Measurements from ENCODE around the gene CEACAM7.

CEACAM7 gene

GRCh38 chr19:41702171-41702651, 14.1 kb upstream of the CEACAM7 start:
- peaks cover 39% of the 10 kb centered on the region for H3K27me3 ChIP-seq
- H3K9me3 ChIP-seq, result no peaks in the 10 kb centered on the region
- no peak for DNase-seq
- H3K36me3 ChIP-seq, result no peaks in the 10 kb centered on the region
- H3K4me3 ChIP-seq (ENCODE audit: low read depth, low read length), result no peak overlapping the region
- TF ChIP-seq, protein P1, sequence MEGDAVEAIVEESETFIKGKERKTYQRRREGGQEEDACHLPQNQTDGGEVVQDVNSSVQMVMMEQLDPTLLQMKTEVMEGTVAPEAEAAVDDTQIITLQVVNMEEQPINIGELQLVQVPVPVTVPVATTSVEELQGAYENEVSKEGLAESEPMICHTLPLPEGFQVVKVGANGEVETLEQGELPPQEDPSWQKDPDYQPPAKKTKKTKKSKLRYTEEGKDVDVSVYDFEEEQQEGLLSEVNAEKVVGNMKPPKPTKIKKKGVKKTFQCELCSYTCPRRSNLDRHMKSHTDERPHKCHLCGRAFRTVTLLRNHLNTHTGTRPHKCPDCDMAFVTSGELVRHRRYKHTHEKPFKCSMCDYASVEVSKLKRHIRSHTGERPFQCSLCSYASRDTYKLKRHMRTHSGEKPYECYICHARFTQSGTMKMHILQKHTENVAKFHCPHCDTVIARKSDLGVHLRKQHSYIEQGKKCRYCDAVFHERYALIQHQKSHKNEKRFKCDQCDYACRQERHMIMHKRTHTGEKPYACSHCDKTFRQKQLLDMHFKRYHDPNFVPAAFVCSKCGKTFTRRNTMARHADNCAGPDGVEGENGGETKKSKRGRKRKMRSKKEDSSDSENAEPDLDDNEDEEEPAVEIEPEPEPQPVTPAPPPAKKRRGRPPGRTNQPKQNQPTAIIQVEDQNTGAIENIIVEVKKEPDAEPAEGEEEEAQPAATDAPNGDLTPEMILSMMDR (IDR thresholded peaks at IDR 0.05; ENCODE audit: low read depth, low read length), result no peak
- no peaks in the 10 kb centered on the region for H3K4me1 ChIP-seq

- H3K27me3 ChIP-seq, result peaks cover 37% of the 10 kb centered on the region
- H3K4me3 ChIP-seq (ENCODE audit: low read depth, low read length), result no peak overlapping the region
- TF ChIP-seq, protein P1 (IDR thresholded peaks at IDR 0.05; ENCODE audit: low read depth, low read length), result peak; percentile 39
- no peak for DNase-seq
- no peaks in the 10 kb centered on the region for H3K4me1 ChIP-seq
- no peaks in the 10 kb centered on the region for H3K9me3 ChIP-seq
- H3K36me3 ChIP-seq, result no peaks in the 10 kb centered on the region
Measured at GRCh38 chr19:41701401-41702075, 13.5 kb upstream of the CEACAM7 start.

DNA sequence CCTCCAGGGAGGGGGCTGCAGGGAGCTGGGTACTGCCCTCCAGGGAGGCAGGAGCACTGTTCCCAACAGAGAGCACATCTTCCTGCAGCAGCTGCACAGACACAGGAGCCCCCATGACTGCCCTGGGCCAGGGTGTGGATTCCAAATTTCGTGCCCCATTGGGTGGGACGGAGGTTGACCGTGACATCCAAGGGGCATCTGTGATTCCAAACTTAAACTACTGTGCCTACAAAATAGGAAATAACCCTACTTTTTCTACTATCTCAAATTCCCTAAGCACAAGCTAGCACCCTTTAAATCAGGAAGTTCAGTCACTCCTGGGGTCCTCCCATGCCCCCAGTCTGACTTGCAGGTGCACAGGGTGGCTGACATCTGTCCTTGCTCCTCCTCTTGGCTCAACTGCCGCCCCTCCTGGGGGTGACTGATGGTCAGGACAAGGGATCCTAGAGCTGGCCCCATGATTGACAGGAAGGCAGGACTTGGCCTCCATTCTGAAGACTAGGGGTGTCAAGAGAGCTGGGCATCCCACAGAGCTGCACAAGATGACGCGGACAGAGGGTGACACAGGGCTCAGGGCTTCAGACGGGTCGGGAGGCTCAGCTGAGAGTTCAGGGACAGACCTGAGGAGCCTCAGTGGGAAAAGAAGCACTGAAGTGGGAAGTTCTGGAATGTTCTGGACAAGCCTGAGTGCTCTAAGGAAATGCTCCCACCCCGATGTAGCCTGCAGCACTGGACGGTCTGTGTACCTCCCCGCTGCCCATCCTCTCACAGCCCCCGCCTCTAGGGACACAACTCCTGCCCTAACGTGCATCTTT, 12.5 kb upstream of the CEACAM7 start:
- Histone ChIP-seq H3K4me1 (no peaks in the 10 kb centered on the region), H3K36me3 (no peaks in the 10 kb centered on the region), H3K9me3 (no peaks in the 10 kb centered on the region), H3K27me3 (peaks cover 29% of the 10 kb centered on the region), H3K4me3 (ENCODE audit: low read depth, low read length) (no peak overlapping the region)
- TF ChIP-seq, protein P1 (IDR thresholded peaks at IDR 0.05; ENCODE audit: low read depth, low read length), result no peak
- no peak for DNase-seq

DNA sequence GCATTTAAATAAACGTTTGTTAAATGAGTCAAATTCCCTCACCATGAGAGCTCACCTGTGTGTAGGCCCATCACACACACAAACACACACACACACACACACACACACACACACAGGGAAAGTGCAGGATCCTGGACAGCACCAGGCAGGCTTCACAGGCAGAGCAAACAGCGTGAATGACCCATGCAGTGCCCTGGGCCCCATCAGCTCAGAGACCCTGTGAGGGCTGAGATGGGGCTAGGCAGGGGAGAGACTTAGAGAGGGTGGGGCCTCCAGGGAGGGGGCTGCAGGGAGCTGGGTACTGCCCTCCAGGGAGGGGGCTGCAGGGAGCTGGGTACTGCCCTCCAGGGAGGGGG, 11.9 kb upstream of the CEACAM7 start:
- Histone ChIP-seq H3K9me3 (no peaks in the 10 kb centered on the region), H3K4me1 (no peaks in the 10 kb centered on the region), H3K4me3 (ENCODE audit: low read depth, low read length) (no peak overlapping the region), H3K36me3 (no peaks in the 10 kb centered on the region), H3K27me3 (peaks cover 25% of the 10 kb centered on the region)
- TF ChIP-seq, protein P1 (IDR thresholded peaks at IDR 0.05; ENCODE audit: low read depth, low read length), result no peak
- no peak for DNase-seq

- Histone ChIP-seq H3K4me3 (ENCODE audit: low read depth, low read length) (no peak overlapping the region), H3K27me3 (peaks cover 24% of the 10 kb centered on the region), H3K36me3 (no peaks in the 10 kb centered on the region), H3K4me1 (no peaks in the 10 kb centered on the region), H3K9me3 (no peaks in the 10 kb centered on the region)
- TF ChIP-seq, protein P1 (IDR thresholded peaks at IDR 0.05; ENCODE audit: low read depth, low read length), result no peak
- DNase-seq, result no peak
Measured at GRCh38 chr19:41699231-41699967, 11.3 kb upstream of the CEACAM7 start.
